SH-SY5Y (cell line): ENCODE results near the gene C14orf119.

ENCODE experiments used
- GATA2 ChIP-seq: IDR thresholded peaks from 2 replicates; pipeline ENCODE4 v1.6.1; 2011; ENCODE audit warnings: mild to moderate bottlenecking, low read depth, low read length
- GATA3 ChIP-seq: IDR thresholded peaks from 2 replicates; pipeline ENCODE4 v1.6.1; 2011; ENCODE audit warnings: low read depth, mild to moderate bottlenecking, low read length, moderate library complexity

The C14orf119 gene

DNA sequence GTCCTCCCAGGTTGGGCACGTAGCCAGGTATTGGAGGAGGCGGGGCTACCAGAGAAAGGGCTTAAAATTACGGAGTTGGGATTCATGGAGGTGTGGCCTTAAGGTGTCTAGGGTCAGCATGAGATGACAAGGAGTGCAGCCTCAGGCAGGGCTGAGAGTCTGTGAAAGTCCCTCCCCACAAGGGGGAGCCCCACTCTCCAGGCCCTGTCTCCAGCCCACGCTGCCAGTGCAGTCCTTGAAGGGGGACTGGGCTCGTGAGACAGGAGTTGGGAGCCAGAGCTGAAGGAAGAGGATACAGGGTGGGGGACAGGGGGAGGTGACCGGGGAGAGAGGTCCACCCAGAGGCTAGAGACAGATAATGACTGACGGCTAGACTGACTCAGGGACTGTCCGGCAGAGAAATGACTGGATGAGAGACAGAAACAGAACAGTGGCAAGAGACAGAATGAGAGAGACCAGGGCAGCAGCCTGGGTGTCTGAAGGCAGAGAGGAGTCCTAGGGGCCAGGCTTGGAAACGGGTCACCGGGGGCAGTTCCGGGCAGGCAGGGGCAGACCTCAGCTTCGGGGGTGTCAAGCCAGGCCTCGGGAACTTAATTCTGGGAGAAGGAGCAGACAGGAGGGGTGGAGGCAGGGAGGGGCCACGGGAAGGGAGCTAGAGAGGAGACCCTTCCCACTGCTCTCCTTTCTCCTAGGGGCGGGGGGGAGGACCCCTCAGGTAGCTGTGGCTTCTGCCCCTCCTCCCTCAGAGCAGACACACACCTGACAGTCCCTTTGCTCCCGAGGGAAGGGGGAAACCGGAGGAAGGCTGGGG lies 39.0 kb upstream of the C14orf119 start:
- TF ChIP-seq GATA3 = no peak
- TF ChIP-seq GATA2 = no peak

DNA sequence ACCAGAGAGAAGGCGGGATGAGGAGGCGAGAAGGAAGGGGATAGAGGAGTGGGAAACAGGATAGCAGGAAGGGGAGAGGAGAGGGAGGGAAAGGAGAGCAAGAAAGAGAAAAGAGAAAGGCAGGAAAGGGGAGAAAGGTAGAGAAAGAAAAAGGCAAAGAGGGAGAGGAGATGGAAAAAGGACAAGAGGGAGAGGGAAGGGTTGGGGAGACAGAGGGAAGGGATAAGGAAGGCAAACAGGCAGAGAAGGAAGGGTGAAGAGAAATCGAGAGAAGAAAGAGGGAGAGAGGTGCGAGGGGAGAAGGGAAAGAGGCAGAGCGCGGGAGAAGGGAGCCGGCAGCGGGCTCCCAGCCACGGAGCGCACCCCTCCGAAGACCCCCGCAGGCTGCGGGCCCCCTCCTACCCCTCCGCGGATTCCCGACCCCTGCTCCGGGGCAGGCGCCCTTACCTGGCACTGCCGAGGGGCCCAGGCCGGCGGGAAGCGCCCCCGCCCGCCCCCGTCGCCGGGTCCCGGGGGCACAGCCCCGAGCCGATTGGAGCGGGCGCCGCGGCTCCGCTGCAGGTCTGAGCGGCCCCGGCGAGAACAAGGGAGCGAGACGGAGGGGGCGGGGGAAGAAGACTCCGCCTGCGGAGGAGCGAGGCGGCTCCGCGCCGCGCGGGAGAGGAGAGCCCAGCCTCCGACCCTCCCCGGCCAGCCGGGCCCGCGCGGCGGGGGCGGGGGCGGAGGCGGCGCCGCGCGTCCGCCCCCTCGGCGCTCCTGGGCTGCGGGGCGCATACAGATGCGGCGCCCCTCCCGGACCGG lies 38.1 kb upstream of the C14orf119 start, which contains the start of gene CDH24:
TSS of gene CDH24 (minus strand) at position 565 of the 801 bp plus-strand sequence. CDS start 1,787 bp downstream, outside the sequence.
- no peak for TF ChIP-seq GATA2
- no peak for TF ChIP-seq GATA3

DNA sequence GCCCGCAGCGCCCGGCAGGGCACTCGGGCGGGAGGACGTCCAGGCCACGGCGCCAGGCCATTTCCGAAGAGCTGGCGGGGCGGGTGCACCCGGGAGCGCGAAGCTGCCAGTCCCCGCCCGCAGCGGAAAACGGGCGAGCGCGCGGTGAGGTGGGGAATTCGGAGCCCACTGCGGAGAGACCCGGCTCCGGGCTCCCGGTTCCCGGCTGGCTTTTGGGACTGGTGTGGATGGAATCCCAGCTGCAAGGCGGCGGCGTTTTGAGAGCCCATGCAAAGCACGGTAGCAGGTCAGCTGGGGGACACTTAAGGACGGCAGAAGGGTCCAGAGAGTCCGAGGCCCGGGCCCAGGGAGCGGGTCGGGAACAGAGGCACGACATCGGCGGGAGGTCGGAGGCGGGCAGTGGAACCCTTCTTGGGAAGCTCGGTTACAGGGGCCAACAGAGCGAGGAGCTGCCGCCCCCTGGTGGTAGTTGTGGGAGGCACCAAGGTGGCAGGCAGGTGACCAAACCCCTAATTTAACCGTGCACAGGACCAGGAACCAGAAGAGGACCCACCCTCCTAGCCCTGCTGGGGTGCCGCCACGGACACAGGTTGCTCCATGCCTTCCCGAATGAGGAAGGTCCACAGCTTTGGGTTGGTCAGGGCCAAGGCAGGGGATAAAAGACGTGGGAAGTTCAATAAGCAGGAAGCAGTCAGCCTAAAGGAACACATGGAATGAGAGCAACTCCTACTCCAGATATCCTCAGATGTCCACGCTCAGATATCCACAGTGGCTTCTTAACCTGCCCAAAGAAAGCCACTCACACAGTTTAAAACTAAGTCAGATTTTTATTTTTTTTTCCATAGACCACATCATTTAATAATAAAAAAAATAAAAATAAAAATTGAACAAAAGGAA lies 37.3 kb upstream of the C14orf119 start:
- TF ChIP-seq GATA3 = no peak
- no peak for TF ChIP-seq GATA2

DNA sequence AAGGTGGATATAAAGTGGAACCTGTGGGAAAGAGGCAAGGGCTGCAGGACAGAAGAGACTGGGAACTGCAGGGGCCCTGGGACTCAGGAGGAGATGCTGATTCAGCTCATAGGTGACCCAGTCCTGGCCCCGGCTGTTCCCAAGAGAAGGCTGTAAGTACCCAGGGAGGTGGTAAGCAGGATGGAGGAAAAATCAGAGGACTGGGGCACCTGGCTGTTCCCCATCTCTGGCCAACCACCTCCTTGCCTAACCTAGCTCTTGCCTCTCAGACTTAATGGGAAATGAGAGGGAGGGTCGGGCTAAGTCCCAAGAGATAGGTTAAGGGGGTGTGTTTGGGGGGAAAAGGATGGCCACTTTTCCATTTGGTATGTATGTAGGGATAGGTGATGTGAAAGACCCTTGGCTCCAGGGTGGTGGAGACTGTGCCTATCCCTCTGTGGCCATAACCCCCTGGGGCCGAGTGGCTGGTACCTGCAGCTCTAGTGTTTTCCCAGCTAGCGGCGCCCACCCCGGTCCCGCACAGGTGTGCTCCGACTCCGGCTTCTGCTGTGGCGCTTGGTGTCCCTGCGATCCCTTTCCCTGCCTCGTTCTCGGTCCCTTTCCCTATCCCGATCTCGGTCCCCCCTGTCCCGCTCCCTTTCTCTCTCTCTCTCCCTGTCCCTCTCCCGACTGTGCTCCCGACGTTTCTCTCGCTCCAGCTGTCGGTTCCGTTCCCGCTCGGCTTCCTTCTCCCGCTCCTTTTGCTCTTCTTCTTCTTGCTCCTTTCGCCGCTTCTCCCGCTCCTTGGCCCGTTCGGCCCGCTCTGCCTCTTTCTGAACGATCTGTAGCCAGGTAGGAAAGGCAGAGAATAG lies 36.4 kb upstream of the C14orf119 start:
- no peak for TF ChIP-seq GATA2
- TF ChIP-seq GATA3 = no peak

DNA sequence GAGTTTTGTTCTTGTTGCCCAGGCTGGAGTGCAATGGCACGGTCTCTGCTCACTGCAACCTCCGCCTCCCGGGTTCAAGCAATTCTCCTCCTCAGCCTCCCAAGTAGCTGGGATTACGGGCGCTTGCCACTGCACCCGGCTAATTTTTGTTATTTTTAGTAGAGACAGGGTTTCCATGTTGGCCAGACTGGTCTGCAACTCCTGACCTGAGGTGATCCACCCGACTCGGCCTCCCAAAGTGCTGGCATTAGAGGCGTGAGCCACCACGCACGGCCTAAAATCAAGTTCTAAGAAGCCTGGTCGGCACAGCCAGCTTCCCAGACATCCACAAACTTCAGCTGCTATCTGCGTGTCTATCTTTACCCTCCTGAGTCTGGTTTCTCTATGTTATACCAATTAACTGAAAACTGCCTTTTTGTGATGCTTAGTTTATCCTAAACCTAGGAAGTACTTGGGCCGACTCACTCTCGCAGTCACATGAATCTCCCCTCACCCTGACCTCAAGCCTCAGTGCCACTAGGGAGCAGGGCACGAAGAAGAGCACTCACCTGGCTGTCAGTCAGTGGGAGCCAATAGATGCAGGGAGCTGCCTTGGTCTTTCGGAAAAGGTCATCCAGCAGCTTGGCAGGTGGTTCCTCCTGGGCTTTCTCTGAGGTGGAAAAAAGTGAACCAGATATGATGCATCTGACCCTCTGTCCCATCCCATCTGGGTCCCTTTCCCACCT lies 34.6 kb upstream of the C14orf119 start:
- TF ChIP-seq GATA2 = no peak
- no peak for TF ChIP-seq GATA3

DNA sequence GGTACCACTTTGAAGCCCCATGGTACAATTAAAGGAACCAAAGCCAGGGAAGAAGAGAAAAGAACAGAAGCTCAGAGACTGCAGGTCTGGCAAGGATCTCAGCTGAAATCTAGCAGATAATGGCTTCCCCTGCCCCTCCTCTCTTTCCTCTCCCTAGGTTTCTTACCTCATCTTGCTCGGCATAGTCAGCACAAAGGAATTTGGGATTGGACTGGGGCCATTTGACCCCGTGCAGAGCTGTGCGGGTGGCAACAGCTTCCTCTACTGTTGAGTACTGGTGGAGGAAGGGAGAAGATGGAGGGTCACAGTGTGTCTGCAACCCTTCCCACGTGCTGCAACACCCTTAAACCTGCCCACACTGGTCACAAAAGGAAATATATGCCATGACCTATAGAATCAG lies 33.3 kb upstream of the C14orf119 start:
- TF ChIP-seq GATA3 = no peak
- no peak for TF ChIP-seq GATA2

DNA sequence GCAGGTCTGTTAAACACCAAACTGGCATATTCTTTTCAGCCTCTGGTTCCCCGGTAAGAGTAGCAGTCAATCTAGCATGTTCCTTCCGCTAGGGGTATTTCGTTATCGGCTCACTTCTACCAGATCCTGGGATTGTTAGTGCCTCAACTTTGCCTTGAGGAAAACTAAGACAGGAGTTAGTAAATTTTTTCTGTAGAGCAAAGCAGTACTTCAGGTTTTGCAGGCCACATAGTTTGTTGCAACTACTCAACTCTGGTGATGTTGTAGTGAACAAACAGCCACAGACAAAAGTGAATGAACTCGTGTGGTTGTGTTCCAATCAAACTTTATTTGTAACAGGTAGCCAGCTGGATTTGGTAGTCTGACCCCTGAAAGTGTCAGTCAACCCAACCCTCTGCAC lies 31.7 kb upstream of the C14orf119 start:
- TF ChIP-seq GATA2 (no peak), GATA3 (no peak)

DNA sequence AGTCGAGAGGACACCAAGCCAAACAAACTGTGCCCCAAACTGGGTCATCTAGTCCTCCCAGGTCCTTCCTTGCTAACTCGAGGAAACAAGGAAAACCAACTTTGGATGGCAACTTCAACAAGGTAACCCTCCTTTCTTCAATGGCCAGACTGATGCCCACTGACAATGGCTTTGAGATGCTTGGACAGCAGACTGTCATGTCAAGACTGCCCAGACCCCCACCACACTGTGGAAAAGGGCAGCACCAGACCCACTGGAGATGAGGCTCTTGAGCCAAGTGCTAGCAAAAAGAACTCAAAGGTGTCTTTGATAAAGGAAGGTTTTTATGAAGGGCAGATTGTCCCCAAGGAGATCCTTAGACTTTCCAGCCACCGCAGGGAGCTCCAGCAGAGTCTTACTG lies 28.9 kb upstream of the C14orf119 start:
- TF ChIP-seq GATA3 = no peak
- TF ChIP-seq GATA2 = no peak

DNA sequence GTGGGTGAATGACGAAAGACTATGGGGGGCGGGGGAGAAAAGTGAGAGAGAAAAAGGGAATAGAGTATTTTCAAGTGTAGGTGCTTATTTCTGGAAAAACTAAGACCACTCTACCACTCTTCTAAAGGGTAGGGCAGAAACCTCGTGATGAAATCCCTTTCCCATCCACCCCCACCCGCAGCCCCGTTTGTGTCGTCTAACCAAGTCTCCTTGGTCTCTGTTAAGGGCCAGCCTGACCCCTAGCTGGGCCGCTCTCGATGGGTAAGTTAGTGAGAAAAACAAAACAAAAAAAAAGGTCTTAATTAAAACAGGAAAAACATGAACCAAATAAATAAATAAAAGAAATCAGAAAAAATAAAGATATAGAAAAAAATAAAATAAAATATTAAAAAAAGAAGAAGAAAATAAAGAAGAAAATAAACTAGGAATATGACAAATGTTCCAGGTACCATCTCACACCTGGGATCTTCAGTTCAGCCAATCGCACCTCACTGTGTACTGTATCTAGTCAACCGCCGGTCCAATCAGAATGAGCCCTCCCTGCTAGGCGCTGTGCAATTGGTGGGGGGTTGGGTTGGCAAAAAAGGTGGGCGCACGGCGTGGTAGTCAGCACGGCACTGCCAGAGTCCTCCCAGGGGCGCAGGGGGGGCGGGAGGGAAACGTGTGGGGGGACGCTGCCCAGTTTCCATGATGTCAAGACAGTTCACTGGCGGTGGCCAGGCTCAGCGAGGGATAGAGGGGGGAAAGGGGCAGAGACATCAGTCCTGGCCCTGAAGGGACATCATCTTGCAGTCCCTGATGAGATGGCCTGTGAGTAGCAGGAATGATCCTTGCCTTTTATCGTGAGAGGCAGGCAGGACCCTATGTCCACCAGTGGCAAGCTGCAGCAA lies 28.2 kb upstream of the C14orf119 start:
- TF ChIP-seq GATA3 (no peak), GATA2 (no peak)

DNA sequence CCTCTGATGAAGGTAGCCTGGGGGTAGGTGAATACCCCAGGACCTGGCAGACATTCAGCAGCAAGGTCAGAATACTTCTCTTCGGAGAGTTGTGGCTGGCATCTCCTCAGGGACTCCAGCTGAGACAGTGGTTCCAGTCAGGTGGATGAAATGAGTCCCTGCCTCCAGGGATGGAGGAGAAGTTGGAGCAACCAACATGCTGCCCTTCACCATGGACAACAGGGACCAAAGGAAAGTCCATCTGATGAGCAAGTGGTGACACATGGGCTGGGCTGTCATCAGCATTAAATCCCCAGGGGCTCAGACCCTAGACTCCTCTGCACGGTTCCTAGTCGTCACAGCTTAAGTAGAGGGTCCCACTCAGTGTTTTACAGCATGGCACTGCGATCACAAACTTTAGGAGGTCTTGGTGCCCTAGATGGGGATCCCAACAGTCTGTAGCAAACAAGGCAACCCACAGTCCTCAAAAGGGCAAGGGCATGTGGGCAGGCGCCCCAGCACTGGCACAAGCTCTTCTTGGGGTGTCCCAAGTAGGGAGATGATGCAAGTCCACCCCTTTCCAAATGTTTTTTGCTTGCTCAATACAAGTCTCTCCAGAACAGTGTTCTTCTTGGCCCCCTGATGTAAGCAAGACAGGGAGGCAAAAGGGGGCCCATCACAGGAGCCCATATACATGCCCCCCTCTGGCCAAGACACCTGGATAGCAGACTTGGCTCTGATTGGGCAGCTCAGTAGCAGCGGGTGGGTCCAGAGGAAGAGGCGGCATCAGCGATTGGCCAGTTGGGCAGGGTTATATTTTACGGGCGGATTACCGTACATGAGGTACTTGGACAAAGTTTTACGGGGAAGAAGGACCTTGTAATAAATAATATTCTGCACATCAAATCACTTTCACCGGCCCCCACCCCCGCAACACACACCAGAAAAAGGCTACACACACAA lies 27.2 kb upstream of the C14orf119 start:
- TF ChIP-seq GATA2 (no peak), GATA3 (no peak)
